Measurements from ENCODE around the gene ARHGAP42. TPM values are rescaled to one million over a fixed set of nuclear protein-coding genes. Genes with fewer than 3 reads are reported as not detected.
"Not testable (repeated sequence)": the region's sequence is repeated elsewhere in the genome, so short reads cannot be mapped to it uniquely, and the experiment has no call there.

Gene ARHGAP42
- total RNA-seq, 2 donors from 2014 or later: not detected

DNA sequence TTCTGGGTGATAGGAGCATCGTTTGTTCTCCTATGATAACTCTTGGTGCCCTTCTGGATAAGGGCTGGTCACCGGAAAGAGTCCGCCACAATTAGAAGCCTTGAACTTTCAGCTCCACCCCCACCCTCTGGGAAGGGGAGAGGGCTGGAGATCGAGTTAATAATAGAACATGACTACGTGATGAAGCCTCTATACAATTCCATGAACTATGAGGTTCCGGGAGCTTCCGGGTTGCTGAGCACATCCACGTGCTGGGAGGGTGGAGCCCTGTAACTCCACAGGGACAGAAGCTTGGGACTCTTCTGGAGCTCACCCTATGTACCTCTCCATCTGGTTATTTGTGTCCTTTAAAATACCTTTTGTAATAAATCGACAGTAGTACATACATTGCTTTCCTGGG lies 40.3 kb downstream of the ARHGAP42 start:
- no peaks in the 10 kb centered on the region for H3K9me3 Mint-ChIP-seq
- H3K4me3 Mint-ChIP-seq: no peak overlapping the region
- H3K36me3 Mint-ChIP-seq (ENCODE audit: low read depth): no peaks in the 10 kb centered on the region
- H3K27me3 Mint-ChIP-seq: no peaks in the 10 kb centered on the region
- ATAC-seq (replicated peaks): no peak
- no peaks in the 10 kb centered on the region for H3K4me1 Mint-ChIP-seq
- no peak overlapping the region for H3K27ac Mint-ChIP-seq

GRCh38 chr11:100730266-100730665 lies 43.2 kb downstream of the ARHGAP42 start:
- Mint-ChIP-seq H3K27ac (no peak overlapping the region), H3K27me3 (no peaks in the 10 kb centered on the region), H3K9me3 (no peaks in the 10 kb centered on the region), H3K36me3 (ENCODE audit: low read depth) (no peaks in the 10 kb centered on the region), H3K4me3 (no peak overlapping the region), H3K4me1 (no peaks in the 10 kb centered on the region)
- ATAC-seq (replicated peaks): no peak

DNA sequence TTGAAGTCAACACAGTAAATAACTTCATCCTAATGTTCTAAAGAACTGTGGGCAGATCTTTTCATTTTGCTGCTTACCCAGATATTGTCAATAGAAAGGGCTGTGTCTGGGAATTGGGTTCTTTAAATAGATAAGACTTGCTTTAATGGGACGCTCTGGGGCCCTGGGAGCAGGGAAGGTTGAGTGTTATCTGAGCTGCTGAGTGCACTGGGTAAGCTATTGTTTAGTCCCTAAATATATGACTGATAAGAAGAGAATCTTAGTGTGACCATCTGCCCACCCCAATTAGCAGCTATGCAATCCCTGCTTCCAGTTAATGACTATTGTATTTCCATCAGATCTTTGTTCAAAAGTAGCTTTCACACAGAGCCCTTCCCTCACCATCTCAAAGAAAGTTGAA lies 44.4 kb downstream of the ARHGAP42 start:
- Mint-ChIP-seq H3K27ac (no peak overlapping the region), H3K9me3 (no peaks in the 10 kb centered on the region), H3K4me3 (no peak overlapping the region), H3K36me3 (ENCODE audit: low read depth) (no peaks in the 10 kb centered on the region), H3K4me1 (no peaks in the 10 kb centered on the region), H3K27me3 (no peaks in the 10 kb centered on the region)
- ATAC-seq (replicated peaks): no peak

DNA sequence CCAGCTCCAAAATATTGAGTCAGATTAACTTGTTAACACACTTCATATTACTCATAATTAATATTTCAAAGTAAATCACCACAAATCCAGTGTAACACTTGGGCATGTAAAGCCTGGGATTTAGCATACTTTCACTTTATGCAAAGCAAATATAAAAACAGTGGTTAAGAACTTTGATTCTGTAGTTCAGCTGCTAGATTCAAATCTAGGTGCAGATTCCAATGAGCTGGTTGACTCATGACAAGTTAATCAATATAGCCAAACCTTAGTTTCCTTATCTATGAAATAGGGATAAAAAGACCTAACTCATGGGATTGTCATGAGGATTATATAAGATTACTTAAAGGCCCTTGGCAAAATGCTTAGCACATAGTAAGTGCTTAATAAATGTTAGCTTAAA lies 45.9 kb downstream of the ARHGAP42 start:
- no peaks in the 10 kb centered on the region for H3K9me3 Mint-ChIP-seq
- H3K27ac Mint-ChIP-seq: no peak overlapping the region
- H3K4me3 Mint-ChIP-seq: no peak overlapping the region
- ATAC-seq (replicated peaks): no peak
- H3K27me3 Mint-ChIP-seq: no peaks in the 10 kb centered on the region
- H3K36me3 Mint-ChIP-seq (ENCODE audit: low read depth): no peaks in the 10 kb centered on the region
- no peaks in the 10 kb centered on the region for H3K4me1 Mint-ChIP-seq

- H3K4me1 Mint-ChIP-seq: no peaks in the 10 kb centered on the region
- no peaks in the 10 kb centered on the region for H3K9me3 Mint-ChIP-seq
- no peaks in the 10 kb centered on the region for H3K27me3 Mint-ChIP-seq
- H3K4me3 Mint-ChIP-seq: no peak overlapping the region
- ATAC-seq (replicated peaks): no peak
- no peaks in the 10 kb centered on the region for H3K36me3 Mint-ChIP-seq (ENCODE audit: low read depth)
- no peak overlapping the region for H3K27ac Mint-ChIP-seq
Measured at GRCh38 chr11:100734743-100735527, 47.8 kb downstream of the ARHGAP42 start.

GRCh38 chr11:100735949-100736675 lies 49.0 kb downstream of the ARHGAP42 start:
- H3K36me3 Mint-ChIP-seq (ENCODE audit: low read depth): no peaks in the 10 kb centered on the region
- no peak overlapping the region for H3K4me3 Mint-ChIP-seq
- ATAC-seq (replicated peaks): no peak
- H3K27ac Mint-ChIP-seq: no peak overlapping the region
- H3K27me3 Mint-ChIP-seq: no peaks in the 10 kb centered on the region
- no peaks in the 10 kb centered on the region for H3K4me1 Mint-ChIP-seq
- no peaks in the 10 kb centered on the region for H3K9me3 Mint-ChIP-seq

- Mint-ChIP-seq H3K36me3 (ENCODE audit: low read depth) (no peaks in the 10 kb centered on the region), H3K27ac (no peak overlapping the region), H3K4me1 (no peaks in the 10 kb centered on the region), H3K9me3 (no peaks in the 10 kb centered on the region), H3K27me3 (no peaks in the 10 kb centered on the region), H3K4me3 (no peak overlapping the region)
- ATAC-seq (replicated peaks): no peak
Measured at GRCh38 chr11:100738701-100739270, 51.7 kb downstream of the ARHGAP42 start.

GRCh38 chr11:100739666-100740065 lies 52.6 kb downstream of the ARHGAP42 start:
- Mint-ChIP-seq H3K36me3 (ENCODE audit: low read depth) (no peaks in the 10 kb centered on the region), H3K4me3 (no peak overlapping the region)

DNA sequence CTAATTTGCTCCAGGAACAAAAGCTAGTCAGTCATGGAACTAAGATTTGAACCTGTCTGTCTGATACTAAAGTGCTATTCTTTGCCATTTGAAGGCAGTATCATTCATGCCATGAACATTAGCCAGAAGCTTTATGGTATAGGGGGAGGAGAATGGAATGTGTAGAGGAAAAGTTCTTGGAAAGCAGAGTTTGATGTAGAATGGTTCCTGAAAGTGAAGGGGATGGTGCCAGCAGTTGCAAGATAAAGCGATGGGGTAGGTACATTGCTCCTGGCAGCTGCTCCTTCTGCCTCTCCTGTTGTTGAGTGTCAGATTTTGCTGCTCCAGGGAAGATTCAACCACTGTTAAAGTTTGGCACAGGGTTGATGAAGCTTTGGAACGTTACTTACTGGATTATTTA lies 53.4 kb downstream of the ARHGAP42 start:
- H3K27ac Mint-ChIP-seq: no peak overlapping the region

More at GRCh38 chr11:100739666-100740065, 52.6 kb downstream of the ARHGAP42 start:
- no peak for ATAC-seq (replicated peaks)
- Mint-ChIP-seq H3K9me3 (peaks cover under 1% of the 10 kb centered on the region), H3K4me1 (no peaks in the 10 kb centered on the region), H3K27me3 (no peaks in the 10 kb centered on the region), H3K27ac (no peak overlapping the region)

DNA sequence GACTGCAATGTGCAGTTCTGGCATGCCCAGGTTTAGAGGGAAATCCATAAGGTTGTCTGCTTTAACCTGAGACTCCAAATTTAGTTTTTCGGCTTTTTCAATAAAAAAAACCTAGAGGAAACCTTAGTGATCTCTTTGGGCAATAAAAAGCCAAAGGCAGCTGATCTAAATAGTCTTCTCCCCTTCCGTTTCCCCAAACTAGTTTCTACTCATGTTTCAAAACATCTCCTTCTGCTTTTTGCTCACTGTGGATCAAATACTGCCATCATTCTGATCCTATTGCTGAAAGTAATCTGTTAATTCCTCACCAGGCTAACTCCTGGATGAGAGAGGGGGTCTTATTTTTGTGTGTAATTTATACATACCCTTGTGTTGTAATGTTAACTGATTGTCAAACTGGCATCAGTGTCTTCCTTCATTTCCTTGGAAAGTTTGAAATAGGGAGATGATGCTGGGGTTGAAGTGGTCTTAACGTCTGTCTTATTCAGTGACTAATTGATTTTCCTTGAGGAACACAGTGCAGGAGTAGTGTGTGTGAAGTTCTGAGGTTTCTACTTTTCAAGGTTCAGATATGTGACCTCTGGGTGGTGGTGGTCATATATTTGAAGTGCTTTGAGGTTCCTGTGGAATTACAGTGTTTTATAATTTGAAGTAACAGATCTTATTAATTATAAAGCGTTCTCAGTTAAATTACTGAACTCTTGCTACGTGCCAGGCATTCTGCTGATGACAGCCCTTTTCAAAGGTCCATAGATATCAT lies 55.0 kb downstream of the ARHGAP42 start:
- no peaks in the 10 kb centered on the region for H3K4me1 Mint-ChIP-seq
- H3K27ac Mint-ChIP-seq: no peak overlapping the region
- H3K4me3 Mint-ChIP-seq: no peak overlapping the region
- peaks cover 4% of the 10 kb centered on the region for H3K9me3 Mint-ChIP-seq
- ATAC-seq (replicated peaks): no peak
- no peaks in the 10 kb centered on the region for H3K36me3 Mint-ChIP-seq (ENCODE audit: low read depth)
- no peaks in the 10 kb centered on the region for H3K27me3 Mint-ChIP-seq

More for the DNA sequence above, 53.4 kb downstream of the ARHGAP42 start:
- H3K9me3 Mint-ChIP-seq: peaks cover 4% of the 10 kb centered on the region
- no peaks in the 10 kb centered on the region for H3K36me3 Mint-ChIP-seq (ENCODE audit: low read depth)
- no peak overlapping the region for H3K4me3 Mint-ChIP-seq
- H3K4me1 Mint-ChIP-seq: no peaks in the 10 kb centered on the region
- H3K27me3 Mint-ChIP-seq: no peaks in the 10 kb centered on the region
- no peak for ATAC-seq (replicated peaks)

DNA sequence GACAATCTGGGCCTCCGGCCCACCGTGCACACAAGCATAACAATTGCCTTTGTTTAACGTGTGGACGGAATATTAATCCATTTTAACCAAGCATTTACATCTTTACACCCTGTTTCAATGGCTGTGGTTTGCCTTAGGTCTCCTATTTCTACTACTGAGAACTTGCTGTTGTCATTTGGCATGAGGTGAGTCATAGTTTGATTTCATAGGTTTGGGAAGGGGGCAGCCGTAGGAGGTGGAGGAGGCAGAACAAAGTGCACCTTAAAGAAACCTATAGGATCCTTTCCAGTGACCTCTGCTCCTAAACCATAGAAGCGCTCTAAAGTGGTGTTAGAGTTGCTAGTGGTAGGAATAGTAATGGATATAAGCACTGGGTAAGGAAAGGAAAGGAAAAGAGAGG lies 59.4 kb downstream of the ARHGAP42 start:
- H3K27me3 Mint-ChIP-seq: no peaks in the 10 kb centered on the region
- ATAC-seq (replicated peaks): no peak
- H3K9me3 Mint-ChIP-seq: peaks cover 10% of the 10 kb centered on the region
- no peak overlapping the region for H3K4me3 Mint-ChIP-seq
- no peaks in the 10 kb centered on the region for H3K4me1 Mint-ChIP-seq
- no peaks in the 10 kb centered on the region for H3K36me3 Mint-ChIP-seq (ENCODE audit: low read depth)
- H3K27ac Mint-ChIP-seq: no peak overlapping the region

- H3K4me1 Mint-ChIP-seq: no peaks in the 10 kb centered on the region
- ATAC-seq (replicated peaks): no peak
- no peak overlapping the region for H3K27ac Mint-ChIP-seq
- peaks cover 10% of the 10 kb centered on the region for H3K9me3 Mint-ChIP-seq
- no peaks in the 10 kb centered on the region for H3K36me3 Mint-ChIP-seq (ENCODE audit: low read depth)
- H3K4me3 Mint-ChIP-seq: no peak overlapping the region
- no peaks in the 10 kb centered on the region for H3K27me3 Mint-ChIP-seq
Measured at GRCh38 chr11:100748153-100748552, 61.1 kb downstream of the ARHGAP42 start.

DNA sequence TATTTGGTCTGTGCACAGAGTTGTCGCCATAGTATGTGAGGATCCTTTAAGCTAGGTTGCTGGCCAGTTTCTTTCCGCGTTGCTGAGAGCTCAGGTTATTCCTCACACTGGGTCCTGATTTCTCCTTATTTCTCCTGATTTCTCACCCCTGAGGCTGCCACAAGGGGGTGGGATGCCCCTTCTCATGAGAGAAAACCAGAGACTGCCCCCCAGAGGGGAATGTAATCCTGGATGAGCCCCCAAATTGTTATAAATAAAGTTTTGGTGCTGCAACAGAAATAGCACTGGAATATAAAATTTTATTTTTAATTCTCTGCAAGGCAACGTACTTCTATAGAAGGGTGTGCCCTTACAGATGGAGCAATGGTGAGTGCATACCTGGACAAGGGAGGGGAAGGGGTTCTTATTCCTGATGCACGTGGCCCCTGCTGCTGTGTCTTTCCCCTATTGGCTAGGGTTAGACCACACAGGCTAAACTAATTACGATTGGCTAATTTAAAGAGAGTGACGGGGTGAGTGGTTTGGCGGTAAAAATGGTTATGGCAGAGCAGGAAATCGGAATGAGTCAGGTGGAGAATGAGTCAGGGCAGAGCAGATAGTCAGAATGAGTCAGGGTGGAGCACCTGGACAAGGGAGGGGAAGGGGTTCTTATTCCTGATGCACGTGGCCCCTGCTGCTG lies 62.9 kb downstream of the ARHGAP42 start:
- H3K36me3 Mint-ChIP-seq (ENCODE audit: low read depth); H3K4me1 Mint-ChIP-seq; ATAC-seq (replicated peaks); H3K9me3 Mint-ChIP-seq; H3K27me3 Mint-ChIP-seq; H3K4me3 Mint-ChIP-seq; H3K27ac Mint-ChIP-seq: not testable (repeated sequence)

DNA sequence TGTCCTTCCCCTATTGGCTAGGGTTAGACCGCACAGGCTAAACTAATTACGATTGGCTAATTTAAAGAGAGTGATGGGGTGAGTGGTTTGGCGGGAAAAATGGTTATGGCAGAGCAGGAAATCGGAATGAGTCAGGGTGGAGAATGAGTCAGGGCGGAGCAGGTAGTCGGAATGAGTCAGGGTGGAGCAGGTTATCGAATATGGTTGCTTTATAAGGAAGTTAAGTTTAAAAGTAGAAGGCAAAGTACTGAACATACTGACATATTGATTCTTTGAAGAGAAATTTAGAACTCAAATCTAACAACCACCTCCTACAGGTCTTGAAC lies 63.4 kb downstream of the ARHGAP42 start:
- not testable (repeated sequence) for H3K4me3 Mint-ChIP-seq; H3K27me3 Mint-ChIP-seq; H3K36me3 Mint-ChIP-seq (ENCODE audit: low read depth); ATAC-seq (replicated peaks); H3K4me1 Mint-ChIP-seq; H3K9me3 Mint-ChIP-seq; H3K27ac Mint-ChIP-seq

All from activated T-helper 17 cell treated with anti-CD3 and anti-CD28 coated beads, Interleukin-2, amount 50 U/mL, for 72 hours (primary cell).